K562 (cell line): ENCODE measurements around the gene BMPER. TPM values are rescaled to one million over a fixed set of nuclear protein-coding genes. Genes with fewer than 3 reads are reported as not detected.

Experiments
- ATAC-seq: fragments of 200-7000 bp; cut with Tn5 transposase; 3 replicates; pipeline ENCODE4 v1.9.1; 2020; ENCODE audit warnings: moderate library complexity
- BruUV-seq: library from RNA; stranded (reverse); fragments of 400-500 nt; replicated peaks from 2 replicates; lab custom pipeline; 2021; lab: Mats Ljungman, UMichigan
- CTCF ChIA-PET: fragments of 300-600 bp; formaldehyde crosslinking; extraction: SDS; loops from one replicate; lab custom pipeline; 2021; ENCODE audit warnings: low intra/inter-chr PET ratio; lab: Yijun Ruan, JAX
- POLR2A ChIA-PET: fragments of 300-600, 350-650 bp; sonication (Branson Sonifier 250); formaldehyde crosslinking; extraction: SDS; loops from one replicate; lab custom pipeline; 2021; ENCODE audit warnings: antibody characterized with exemption, inconsistent platforms; lab: Yijun Ruan, JAX
- DNase-seq, 4 experiments: peaks; one replicate each; pipeline versions ENCODE4 v3.0.0 to v3.0.0-alpha.2; 2011 to 2018; ENCODE audit warnings: low spot score in 3 of 4, mixed read lengths in 3 of 4; ENCODE audit errors: extremely low read depth in 1 of 4
- FAIRE-seq: peaks from 2 replicates; lab custom pipeline; 2011; peaks lifted over from hg19 to GRCh38; lab: Jason Lieb, UNC
- H2AFZ ChIP-seq: 2 replicates; pipeline ENCODE4 v1.6.0; 2011; ENCODE audit warnings: low read depth, low read length, control low read depth, inconsistent platforms
- H3K27ac ChIP-seq: fragments of 200-600 bp; 3 replicates; pipeline ENCODE4 v1.8.0; 2011; ENCODE audit warnings: low read depth, mild to moderate bottlenecking, control low read depth, inconsistent platforms, low read length, moderate library complexity, mixed read lengths; ENCODE audit errors: extremely low read depth
- H3K27me3 ChIP-seq, 2 experiments: fragments of 300-600 bp in 1 of 2; 2 replicates in 1 of 2; 3 replicates in 1 of 2; pipeline versions ENCODE4 v1.6.0 to v1.8.0; 2011; ENCODE audit warnings: inconsistent platforms in 2 of 2, low read length in 2 of 2, mild to moderate bottlenecking in 1 of 2, mixed read lengths in 1 of 2, moderate library complexity in 1 of 2; ENCODE audit not compliant: control insufficient read depth in 2 of 2, insufficient read depth in 2 of 2
- H3K36me3 ChIP-seq: fragments of 300-600 bp; 3 replicates; pipeline ENCODE4 v1.8.0; 2011; ENCODE audit warnings: mild to moderate bottlenecking, low read length, inconsistent platforms; ENCODE audit not compliant: control insufficient read depth, insufficient read depth
- H3K4me1 ChIP-seq, 2 experiments: fragments of 200-600 bp in 1 of 2; replicated peaks in 1 of 2; 2 replicates in 1 of 2; 3 replicates in 1 of 2; pipeline versions ENCODE4 v1.5.1 to v1.8.0; 2011; ENCODE audit warnings: inconsistent platforms in 2 of 2, low read length in 2 of 2, mild to moderate bottlenecking in 1 of 2, mixed read lengths in 1 of 2, moderate library complexity in 1 of 2; ENCODE audit not compliant: control insufficient read depth in 2 of 2, insufficient read depth in 2 of 2
- H3K4me2 ChIP-seq: 2 replicates; pipeline ENCODE4 v1.6.1; 2011; ENCODE audit warnings: low read length, control low read depth, inconsistent platforms, mixed read lengths; ENCODE audit not compliant: insufficient read depth
- H3K4me3 ChIP-seq: fragments of 200-600 bp; sonication (generic), shearing (Covaris generic); 2 replicates; pipeline ENCODE4 v1.5.1; 2016; ENCODE audit warnings: control low read depth, inconsistent platforms
- H3K79me2 ChIP-seq: fragments of 200-600 bp; 3 replicates; pipeline ENCODE4 v1.8.0; 2011; ENCODE audit warnings: low read length, inconsistent platforms; ENCODE audit not compliant: control insufficient read depth, insufficient read depth
- H3K9ac ChIP-seq, 2 experiments: 2 replicates each; pipeline versions ENCODE4 v1.6.0 to v1.6.1; 2011; ENCODE audit warnings: low read depth in 2 of 2, low read length in 2 of 2, control low read depth in 1 of 2, inconsistent platforms in 1 of 2, mild to moderate bottlenecking in 1 of 2, mixed read lengths in 1 of 2; ENCODE audit not compliant: insufficient read depth in 1 of 2
- H3K9me1 ChIP-seq: one replicate; pipeline ENCODE4 v1.6.0; 2011; ENCODE audit warnings: inconsistent platforms, mild to moderate bottlenecking, low read length, moderate library complexity; ENCODE audit not compliant: control insufficient read depth, insufficient read depth
- H3K9me3 ChIP-seq: replicated peaks from 2 replicates; pipeline ENCODE4 v1.5.1; 2011; ENCODE audit warnings: low read depth, low read length, inconsistent platforms; ENCODE audit not compliant: control insufficient read depth, insufficient read depth
- H4K20me1 ChIP-seq: replicated peaks from 2 replicates; pipeline ENCODE4 v1.6.1; 2011; ENCODE audit warnings: low read length, inconsistent platforms, mixed read lengths; ENCODE audit not compliant: control insufficient read depth, insufficient read depth
- CBFA2T3 ChIP-seq: fragments of 450-650 bp; IDR thresholded peaks from 2 replicates; pipeline ENCODE4 v1.6.1; 2017
- E2F3 ChIP-seq: fragments of 250-450 bp; sonication (Bioruptor Pico); IDR thresholded peaks from 2 replicates; pipeline ENCODE4 v1.4.0; 2020; ENCODE audit warnings: mild to moderate bottlenecking
- HDAC3 ChIP-seq: fragments of 450-650 bp; IDR thresholded peaks from 2 replicates; pipeline ENCODE4 v1.6.1; 2018; ENCODE audit warnings: borderline replicate concordance, mild to moderate bottlenecking, moderate library complexity; ENCODE audit not compliant: partially characterized antibody
- MXD1 ChIP-seq: fragments of 250-450 bp; sonication (Bioruptor Pico); IDR thresholded peaks from 2 replicates; pipeline ENCODE4 v1.8.0; 2021; ENCODE audit warnings: borderline replicate concordance, mild to moderate bottlenecking, moderate library complexity; ENCODE audit not compliant: poor library complexity, severe bottlenecking
- NELFE ChIP-seq: IDR thresholded peaks from 2 replicates; pipeline ENCODE4 v1.6.1; 2011; ENCODE audit warnings: mild to moderate bottlenecking; ENCODE audit not compliant: insufficient read depth, insufficient read length
- RERE ChIP-seq: sonication (generic); formaldehyde crosslinking; IDR thresholded peaks from 2 replicates; pipeline ENCODE4 v1.8.0; 2023; ENCODE audit warnings: missing genetic modification reagents, mild to moderate bottlenecking, borderline replicate concordance
- VEZF1 ChIP-seq: fragments of 200-800 bp; sonication (Bioruptor generic); IDR thresholded peaks from 2 replicates; pipeline ENCODE4 v1.6.1; 2017; ENCODE audit warnings: missing genetic modification characterization, missing compliant biosample characterization
- ZNF766 ChIP-seq: fragments of 200-800 bp; sonication (Bioruptor generic); conservative IDR thresholded peaks from 2 replicates; pipeline ENCODE4 v1.6.1; 2016; ENCODE audit warnings: missing genetic modification characterization, missing compliant biosample characterization
- WGBS: fragments of 100-300 bp; shearing (Covaris generic); methylation state at CpG from one replicate; pipeline ENCODE4 v1.1.6; 2016; ENCODE audit warnings: low coverage, mixed read lengths; ENCODE audit not compliant: insufficient coverage; ENCODE audit errors: missing lambda C conversion rate; 5-methylcytosine and 5-hydroxymethylcytosine counted together
- in situ Hi-C: fragments of 300-500 bp; cut with MboI; formaldehyde crosslinking; loops from 4 replicates; pipeline ENCODE4 v1.15.0; 2018; ENCODE audit warnings: inconsistent platforms, mixed read lengths
- intact Hi-C: fragments of 100-400 bp; cut with micrococcal nuclease; formaldehyde crosslinking; loops from 2 replicates; pipeline ENCODE4 v1.14.2; 2022
- polyA plus RNA-seq, 8 experiments: library from polyadenylated mRNA; depleted of rRNA in 4 of 8; stranded (reverse) in 5 of 8; unstranded in 3 of 8; fragments of >200 nt; fragmentation: Nextera tagmentation in 2 of 8; fragmentation: Illumina TruSeq in 1 of 8; extraction: Ambion mirVana in 2 of 8; extraction: Trizol in 1 of 8; gene quantifications; 2 replicates each; pipeline versions ENCODE4 v1.2.1 to v1.2.3, GENCODE V29; 2011 to 2014; ENCODE audit warnings: inconsistent platforms in 1 of 8, missing spikeins in 1 of 8
- total RNA-seq, 7 experiments: library from RNA; depleted of rRNA in 6 of 7; stranded (reverse); fragments of >200 nt in 6 of 7; fragmentation: Illumina TruSeq in 2 of 7; extraction: Trizol in 2 of 7; gene quantifications; 2 replicates each; pipeline versions ENCODE4 v1.2.1 to v1.2.3, GENCODE V29; 2011 to 2021; ENCODE audit warnings: low replicate concordance in 1 of 7
- TF ChIP-seq, protein P1 (sequence below): fragments of 250-450 bp; sonication (Bioruptor Pico); IDR thresholded peaks from 2 replicates; pipeline ENCODE4 v1.4.0; 2020; ENCODE audit warnings: mild to moderate bottlenecking, moderate library complexity, borderline replicate concordance

Gene BMPER
- total and polyA plus RNA-seq, 9 of the 15 experiments (the other 6 are each of a cell fraction or from before 2014, with no cell fraction given), result not detected

- BruUV-seq, result no TSS peak
- ATAC-seq, result no peak
- intact Hi-C loops (no loop called here), in situ Hi-C loops (no loop called here)
- Histone ChIP-seq H3K9ac (no peak overlapping the region), H3K4me3 (no peak overlapping the region), H3K79me2 (no peaks in the 10 kb centered on the region), H4K20me1 (no peaks in the 10 kb centered on the region), H3K9me3 (no peaks in the 10 kb centered on the region), H3K9me1 (no peaks in the 10 kb centered on the region), H3K4me1 (no peaks in the 10 kb centered on the region), H3K27ac (no peak overlapping the region), H3K27me3 (no peaks in the 10 kb centered on the region), H3K36me3 (no peaks in the 10 kb centered on the region), H2AFZ (no peak overlapping the region), H3K4me2 (no peak overlapping the region)
- FAIRE-seq, result no peak
- no peak for DNase-seq
- ChIA-PET POLR2A (no interaction called here), CTCF (no interaction called here)
- WGBS, result 0% methylated on average over 3 of the region's 3 CpGs
- no peak for TF ChIP-seq MXD1 (CRISPR knock-in tag)
- TF ChIP-seq CBFA2T3, result no peak
- no peak for TF ChIP-seq RERE (CRISPR knock-in tag)
- no peak for TF ChIP-seq NELFE
- TF ChIP-seq, protein P1, sequence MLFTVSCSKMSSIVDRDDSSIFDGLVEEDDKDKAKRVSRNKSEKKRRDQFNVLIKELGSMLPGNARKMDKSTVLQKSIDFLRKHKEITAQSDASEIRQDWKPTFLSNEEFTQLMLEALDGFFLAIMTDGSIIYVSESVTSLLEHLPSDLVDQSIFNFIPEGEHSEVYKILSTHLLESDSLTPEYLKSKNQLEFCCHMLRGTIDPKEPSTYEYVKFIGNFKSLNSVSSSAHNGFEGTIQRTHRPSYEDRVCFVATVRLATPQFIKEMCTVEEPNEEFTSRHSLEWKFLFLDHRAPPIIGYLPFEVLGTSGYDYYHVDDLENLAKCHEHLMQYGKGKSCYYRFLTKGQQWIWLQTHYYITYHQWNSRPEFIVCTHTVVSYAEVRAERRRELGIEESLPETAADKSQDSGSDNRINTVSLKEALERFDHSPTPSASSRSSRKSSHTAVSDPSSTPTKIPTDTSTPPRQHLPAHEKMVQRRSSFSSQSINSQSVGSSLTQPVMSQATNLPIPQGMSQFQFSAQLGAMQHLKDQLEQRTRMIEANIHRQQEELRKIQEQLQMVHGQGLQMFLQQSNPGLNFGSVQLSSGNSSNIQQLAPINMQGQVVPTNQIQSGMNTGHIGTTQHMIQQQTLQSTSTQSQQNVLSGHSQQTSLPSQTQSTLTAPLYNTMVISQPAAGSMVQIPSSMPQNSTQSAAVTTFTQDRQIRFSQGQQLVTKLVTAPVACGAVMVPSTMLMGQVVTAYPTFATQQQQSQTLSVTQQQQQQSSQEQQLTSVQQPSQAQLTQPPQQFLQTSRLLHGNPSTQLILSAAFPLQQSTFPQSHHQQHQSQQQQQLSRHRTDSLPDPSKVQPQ (CRISPR knock-in tag), result no peak
- TF ChIP-seq VEZF1 (CRISPR knock-in tag), result no peak
- no peak for TF ChIP-seq ZNF766 (CRISPR knock-in tag)
- no peak for TF ChIP-seq E2F3
- TF ChIP-seq HDAC3, result no peak
Measured at GRCh38 chr7:34181271-34181958, 276.1 kb downstream of the BMPER start.
